MCF 10A (cell line): Measurements from ENCODE around the gene IL4R. TPM values are rescaled to one million over a fixed set of nuclear protein-coding genes. Genes with fewer than 3 reads are reported as not detected.

Source experiments
- BruUV-seq: library from RNA; stranded (reverse); fragments of 400-500 nt; replicated peaks from 2 replicates; lab custom pipeline; 2021; lab: Mats Ljungman, UMichigan
- CTCF ChIA-PET: fragments of 300-600 bp; sonication (Branson Sonifier 250); formaldehyde crosslinking; extraction: SDS; loops from one replicate; lab custom pipeline; 2021; ENCODE audit warnings: antibody characterized with exemption, inconsistent platforms; lab: Yijun Ruan, JAX
- POLR2A ChIA-PET: fragments of 300-600, 350-650 bp; sonication (Branson Sonifier 250); formaldehyde crosslinking; extraction: SDS; loops from one replicate; lab custom pipeline; 2020; ENCODE audit warnings: antibody characterized with exemption, inconsistent platforms; lab: Yijun Ruan, JAX
- DNase-seq: peaks from one replicate; pipeline ENCODE4 v3.0.0-alpha.2; 2018; ENCODE audit not compliant: unreplicated experiment
- H3K27ac Mint-ChIP-seq: one replicate; pipeline ENCODE4 v1.8.0; 2022; ENCODE audit warnings: mild to moderate bottlenecking, low read depth, mixed read lengths; ENCODE audit not compliant: unreplicated experiment
- H3K27me3 Mint-ChIP-seq: one replicate; pipeline ENCODE4 v1.8.0; 2022; ENCODE audit warnings: mixed read lengths; ENCODE audit not compliant: insufficient read depth, unreplicated experiment
- H3K36me3 Mint-ChIP-seq: one replicate; pipeline ENCODE4 v1.8.0; 2022; ENCODE audit warnings: mild to moderate bottlenecking, moderate library complexity, mixed read lengths; ENCODE audit not compliant: insufficient read depth, unreplicated experiment
- H3K4me1 Mint-ChIP-seq: one replicate; pipeline ENCODE4 v1.8.0; 2022; ENCODE audit warnings: mixed read lengths; ENCODE audit not compliant: insufficient read depth, unreplicated experiment
- H3K4me3 Mint-ChIP-seq: one replicate; pipeline ENCODE4 v1.8.0; 2022; ENCODE audit warnings: mild to moderate bottlenecking, moderate library complexity, mixed read lengths; ENCODE audit not compliant: unreplicated experiment
- H3K9me3 Mint-ChIP-seq: one replicate; pipeline ENCODE4 v1.8.0; 2022; ENCODE audit warnings: mixed read lengths; ENCODE audit not compliant: unreplicated experiment
- intact Hi-C: fragments of 100-400 bp; cut with micrococcal nuclease; formaldehyde crosslinking; loops from 2 replicates; pipeline ENCODE4 v1.14.1; 2022
- total RNA-seq: library from RNA; stranded (reverse); gene quantifications from 2 replicates; pipeline ENCODE4 v1.2.3, GENCODE V29; 2022
- TF ChIP-seq, protein P1 (sequence below): fragments of 200-600 bp; IDR thresholded peaks from one replicate; pipeline ENCODE4 v1.8.0; 2022; ENCODE audit warnings: antibody characterized with exemption, mild to moderate bottlenecking; ENCODE audit not compliant: unreplicated experiment

The IL4R gene
- total RNA-seq, 1 experiment from 2014 or later, result 51.9 TPM

DNA sequence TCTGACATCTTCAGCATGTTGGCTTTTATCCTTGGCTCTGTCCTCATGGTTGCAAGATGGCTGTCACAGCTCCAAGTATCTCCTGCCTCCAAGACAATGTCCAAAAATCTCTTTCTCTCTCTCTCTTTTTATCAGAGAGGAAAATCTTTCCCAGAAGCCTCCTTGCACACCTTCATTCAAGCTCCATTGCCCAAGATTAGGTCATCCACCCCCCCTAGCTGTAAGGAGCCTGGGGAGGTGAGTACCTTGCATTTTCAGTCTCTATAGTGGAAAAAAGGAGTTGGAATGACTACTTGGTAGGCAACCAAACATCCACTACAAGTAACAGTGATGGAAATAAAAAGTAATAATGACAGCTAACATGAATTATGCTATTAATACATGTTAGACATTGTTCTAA, 23.2 kb upstream of the IL4R start:
- POLR2A ChIA-PET, result interaction anchor here (0.6 kb wide), 2 partner anchors 9 to 42 kb away, joined by 3 read pairs; no protein-coding TSS in a partner anchor
- Mint-ChIP-seq H3K4me1 (peaks cover 10% of the 10 kb centered on the region), H3K27ac (no peak overlapping the region), H3K27me3 (no peaks in the 10 kb centered on the region), H3K4me3 (no peak overlapping the region), H3K36me3 (no peaks in the 10 kb centered on the region), H3K9me3 (peaks cover 6% of the 10 kb centered on the region)
- DNase-seq, result no peak
- CTCF ChIA-PET, result no interaction called here
- BruUV-seq, result no TSS peak
- TF ChIP-seq, protein P1, sequence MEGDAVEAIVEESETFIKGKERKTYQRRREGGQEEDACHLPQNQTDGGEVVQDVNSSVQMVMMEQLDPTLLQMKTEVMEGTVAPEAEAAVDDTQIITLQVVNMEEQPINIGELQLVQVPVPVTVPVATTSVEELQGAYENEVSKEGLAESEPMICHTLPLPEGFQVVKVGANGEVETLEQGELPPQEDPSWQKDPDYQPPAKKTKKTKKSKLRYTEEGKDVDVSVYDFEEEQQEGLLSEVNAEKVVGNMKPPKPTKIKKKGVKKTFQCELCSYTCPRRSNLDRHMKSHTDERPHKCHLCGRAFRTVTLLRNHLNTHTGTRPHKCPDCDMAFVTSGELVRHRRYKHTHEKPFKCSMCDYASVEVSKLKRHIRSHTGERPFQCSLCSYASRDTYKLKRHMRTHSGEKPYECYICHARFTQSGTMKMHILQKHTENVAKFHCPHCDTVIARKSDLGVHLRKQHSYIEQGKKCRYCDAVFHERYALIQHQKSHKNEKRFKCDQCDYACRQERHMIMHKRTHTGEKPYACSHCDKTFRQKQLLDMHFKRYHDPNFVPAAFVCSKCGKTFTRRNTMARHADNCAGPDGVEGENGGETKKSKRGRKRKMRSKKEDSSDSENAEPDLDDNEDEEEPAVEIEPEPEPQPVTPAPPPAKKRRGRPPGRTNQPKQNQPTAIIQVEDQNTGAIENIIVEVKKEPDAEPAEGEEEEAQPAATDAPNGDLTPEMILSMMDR, result no peak
- intact Hi-C loops, result no loop called here

DNA sequence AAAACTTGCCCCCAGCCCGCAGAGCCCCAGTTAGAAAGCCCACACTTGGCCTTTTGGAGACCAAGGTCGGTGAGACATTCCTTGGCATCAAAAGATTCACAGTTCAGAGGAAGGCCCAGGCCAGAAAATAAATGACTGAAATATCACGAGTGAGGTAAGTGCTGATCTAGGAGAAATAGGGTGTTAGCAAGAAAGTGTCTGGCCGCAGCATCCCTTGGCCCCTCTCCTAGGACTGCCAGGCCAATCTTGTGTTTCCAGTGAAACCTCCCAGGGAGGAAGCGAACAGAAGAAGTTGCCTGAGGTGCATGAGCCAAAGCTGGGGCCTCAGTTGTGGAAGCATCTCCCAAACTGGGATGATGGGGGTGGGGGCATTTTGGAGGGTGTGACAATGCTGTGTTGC, 22.7 kb upstream of the IL4R start:
- ChIA-PET CTCF (no interaction called here), POLR2A (interaction anchor here (0.6 kb wide), 1 partner anchor 8 kb away, joined by 3 read pairs; no protein-coding TSS in a partner anchor)
- no peak for DNase-seq
- intact Hi-C loops, result no loop called here
- H3K9me3 Mint-ChIP-seq, result peaks cover 6% of the 10 kb centered on the region
- H3K36me3 Mint-ChIP-seq, result no peaks in the 10 kb centered on the region
- peaks cover 7% of the 10 kb centered on the region for H3K4me1 Mint-ChIP-seq
- H3K4me3 Mint-ChIP-seq, result no peak overlapping the region
- no TSS peak for BruUV-seq
- no peaks in the 10 kb centered on the region for H3K27me3 Mint-ChIP-seq
- H3K27ac Mint-ChIP-seq, result no peak overlapping the region
- TF ChIP-seq, protein P1, result no peak

GRCh38 chr16:27291722-27292240, 22.0 kb upstream of the IL4R start:
- Mint-ChIP-seq H3K27me3 (no peaks in the 10 kb centered on the region), H3K27ac (no peak overlapping the region), H3K4me1 (peaks cover under 1% of the 10 kb centered on the region), H3K36me3 (no peaks in the 10 kb centered on the region), H3K4me3 (no peak overlapping the region), H3K9me3 (peaks cover 6% of the 10 kb centered on the region)
- ChIA-PET CTCF (interaction anchor here (0.7 kb wide), 1 partner anchor 1627 kb away, joined by 3 read pairs; no protein-coding TSS in a partner anchor), POLR2A (no interaction called here)
- no peak for DNase-seq
- TF ChIP-seq, protein P1, result no peak
- intact Hi-C loops, result no loop called here
- no TSS peak for BruUV-seq

GRCh38 chr16:27293343-27293742, 20.4 kb upstream of the IL4R start:
- no TSS peak for BruUV-seq
- Mint-ChIP-seq H3K36me3 (no peaks in the 10 kb centered on the region), H3K27me3 (no peaks in the 10 kb centered on the region), H3K4me3 (no peak overlapping the region), H3K9me3 (no peaks in the 10 kb centered on the region), H3K27ac (no peak overlapping the region), H3K4me1 (no peaks in the 10 kb centered on the region)
- TF ChIP-seq, protein P1, result no peak
- CTCF ChIA-PET, result interaction anchor here (0.6 to 1.5 kb wide), 4 partner anchors 19 to 1814 kb away, joined by 3 to 4 read pairs (median 3); no protein-coding TSS in a partner anchor
- POLR2A ChIA-PET, result interaction anchor here (0.6 to 1.3 kb wide), 3 partner anchors 14 to 25 kb away, joined by 3 to 4 read pairs (median 3); partner anchors contain the start of gene NSMCE1
- intact Hi-C loops, result no loop called here
- no peak for DNase-seq
